CD4-positive, alpha-beta T cell (primary cell): Measurements from ENCODE around the gene MYH7B. TPM values are rescaled to one million over a fixed set of nuclear protein-coding genes. Genes with fewer than 3 reads are reported as not detected.

ENCODE experiments used
- ATAC-seq: fragments of 200-7000 bp; cut with Tn5 transposase; one replicate; pipeline ENCODE4 v1.10.0; 2022; ENCODE audit warnings: mild to moderate bottlenecking; ENCODE audit not compliant: poor library complexity
- CTCF ChIA-PET: fragments of 350-600 bp; sonication (Branson Sonifier 250); formaldehyde crosslinking; loops from one replicate; lab custom pipeline; 2021; ENCODE audit warnings: antibody characterized with exemption, inconsistent platforms; lab: Charles Lee
- POLR2A ChIA-PET: fragments of 350-600 bp; sonication (Branson Sonifier 250); formaldehyde crosslinking; loops from one replicate; lab custom pipeline; 2021; ENCODE audit warnings: antibody characterized with exemption, inconsistent platforms; lab: Charles Lee
- DNase-seq, 14 experiments: peaks; one replicate each; pipeline ENCODE4 v3.0.0-alpha.2; 2013 to 2020; ENCODE audit warnings: mixed read lengths in 2 of 14
- H3K27ac ChIP-seq, 2 donors: one replicate each; pipeline versions ENCODE4 v1.5.1 to v1.7.0; 2013; ENCODE audit warnings: low read length in 2 of 2, low read depth in 1 of 2, mild to moderate bottlenecking in 1 of 2
- H3K27me3 ChIP-seq, 2 experiments: 1 replicate in 1 of 2; 2 replicates in 1 of 2; pipeline versions ENCODE4 v1.6.1 to v1.7.0; 2013; ENCODE audit warnings: low read length in 2 of 2, control low read depth in 1 of 2, mild to moderate bottlenecking in 1 of 2, moderate library complexity in 1 of 2; ENCODE audit not compliant: insufficient read depth in 2 of 2, control insufficient read depth in 1 of 2
- H3K36me3 ChIP-seq: one replicate; pipeline ENCODE4 v1.6.1; 2013; ENCODE audit warnings: low read length, control low read depth; ENCODE audit not compliant: insufficient read depth
- H3K4me1 ChIP-seq: one replicate; pipeline ENCODE4 v1.6.1; 2013; ENCODE audit warnings: low read length, control low read depth; ENCODE audit not compliant: insufficient read depth
- H3K4me3 ChIP-seq: one replicate; pipeline ENCODE4 v1.5.1; 2013; ENCODE audit warnings: mild to moderate bottlenecking, low read length, moderate library complexity
- H3K9me3 ChIP-seq, 2 experiments: 1 replicate in 1 of 2; 2 replicates in 1 of 2; pipeline versions ENCODE4 v1.6.1 to v1.7.0; 2013; ENCODE audit warnings: low read length in 2 of 2, mild to moderate bottlenecking in 2 of 2, control low read depth in 1 of 2, moderate library complexity in 1 of 2; ENCODE audit not compliant: control insufficient read depth in 1 of 2, insufficient read depth in 1 of 2
- H3K27ac Mint-ChIP-seq: one replicate; pipeline ENCODE4 v1.8.0; 2020; ENCODE audit warnings: mixed read lengths
- H3K27me3 Mint-ChIP-seq: one replicate; pipeline ENCODE4 v1.8.0; 2021; ENCODE audit warnings: mixed read lengths
- H3K36me3 Mint-ChIP-seq: one replicate; pipeline ENCODE4 v1.8.0; 2021; ENCODE audit warnings: low read depth, mixed read lengths
- H3K4me1 Mint-ChIP-seq: one replicate; pipeline ENCODE4 v1.8.0; 2021; ENCODE audit warnings: low read depth, mixed read lengths
- H3K4me3 Mint-ChIP-seq: one replicate; pipeline ENCODE4 v1.8.0; 2020; ENCODE audit warnings: mild to moderate bottlenecking, mixed read lengths
- H3K9me3 Mint-ChIP-seq: one replicate; pipeline ENCODE4 v1.8.0; 2020; ENCODE audit warnings: mixed read lengths
- intact Hi-C, 2 experiments: fragments of 100-400 bp; cut with DNase I in 1 of 2; cut with micrococcal nuclease in 1 of 2; formaldehyde crosslinking; loops; one replicate each; pipeline versions ENCODE4 v1.15.1 to v1.9.0; 2023 to 2025; cut with DNase I, micrococcal nuclease
- total RNA-seq, 174 experiments: library from RNA in 2 of 174; stranded (reverse) in 2 of 174; gene quantifications; one replicate each; pipeline ENCODE4 v1.2.3 and lab custom pipeline; 2021 to 2026
- TF ChIP-seq, protein P1 (sequence below): fragments of 200-600 bp; IDR thresholded peaks from one replicate; pipeline ENCODE4 v1.8.0; 2022; ENCODE audit warnings: antibody characterized with exemption, mild to moderate bottlenecking

The MYH7B gene
- total RNA-seq, 2 experiments from 2014 or later = 0.53 to 0.58 TPM

DNA sequence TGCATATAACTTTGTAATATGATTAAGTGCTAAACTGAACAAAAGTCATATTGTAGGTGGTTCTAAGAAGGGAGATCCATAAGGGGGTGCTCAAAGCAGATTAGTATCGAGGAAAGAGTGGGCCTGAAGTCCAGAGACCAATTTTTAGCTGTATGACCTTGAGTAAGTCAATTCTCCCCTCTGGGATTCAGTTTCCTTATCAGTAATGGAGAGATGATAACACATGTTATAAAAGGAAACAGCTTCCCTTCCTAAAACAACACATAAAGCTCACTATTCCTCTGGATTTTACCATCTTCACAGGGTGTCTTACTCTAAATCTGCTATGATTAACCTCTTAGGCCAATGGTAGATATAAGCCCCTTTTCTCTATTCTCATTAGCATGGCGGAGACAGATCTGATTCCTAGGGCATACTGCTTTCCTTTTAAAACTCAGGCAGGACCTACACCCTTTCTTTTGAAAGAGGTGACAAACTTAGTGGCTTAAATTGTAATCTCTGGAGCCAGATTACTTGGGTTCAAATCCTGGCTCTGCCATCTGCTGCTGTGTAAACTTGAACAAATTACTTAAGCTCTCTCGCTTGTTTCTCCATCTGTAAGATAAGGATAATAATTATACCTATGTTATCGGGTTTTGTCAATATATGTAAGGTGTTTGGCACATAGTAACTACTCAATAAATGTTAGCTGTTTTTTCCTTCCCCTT is 39.8 kb upstream of the MYH7B start:
- no peak for DNase-seq
- Histone ChIP-seq H3K4me1 (peaks cover 12% of the 10 kb centered on the region), H3K36me3 (peaks cover 2% of the 10 kb centered on the region), H3K9me3 (no peaks in the 10 kb centered on the region), H3K27me3 (no peaks in the 10 kb centered on the region), H3K4me3 (no peak overlapping the region), H3K27ac (no peak overlapping the region)
- Mint-ChIP-seq H3K9me3 (no peaks in the 10 kb centered on the region), H3K36me3 (peaks cover 20% of the 10 kb centered on the region), H3K27ac (no peak overlapping the region), H3K4me3 (no peak overlapping the region), H3K27me3 (no peaks in the 10 kb centered on the region), H3K4me1 (peaks cover 21% of the 10 kb centered on the region)
- CTCF ChIA-PET = interaction anchor here (1.3 kb wide), 1 partner anchor 35 kb away, joined by 4 read pairs; no protein-coding TSS in a partner anchor
- TF ChIP-seq, protein P1, sequence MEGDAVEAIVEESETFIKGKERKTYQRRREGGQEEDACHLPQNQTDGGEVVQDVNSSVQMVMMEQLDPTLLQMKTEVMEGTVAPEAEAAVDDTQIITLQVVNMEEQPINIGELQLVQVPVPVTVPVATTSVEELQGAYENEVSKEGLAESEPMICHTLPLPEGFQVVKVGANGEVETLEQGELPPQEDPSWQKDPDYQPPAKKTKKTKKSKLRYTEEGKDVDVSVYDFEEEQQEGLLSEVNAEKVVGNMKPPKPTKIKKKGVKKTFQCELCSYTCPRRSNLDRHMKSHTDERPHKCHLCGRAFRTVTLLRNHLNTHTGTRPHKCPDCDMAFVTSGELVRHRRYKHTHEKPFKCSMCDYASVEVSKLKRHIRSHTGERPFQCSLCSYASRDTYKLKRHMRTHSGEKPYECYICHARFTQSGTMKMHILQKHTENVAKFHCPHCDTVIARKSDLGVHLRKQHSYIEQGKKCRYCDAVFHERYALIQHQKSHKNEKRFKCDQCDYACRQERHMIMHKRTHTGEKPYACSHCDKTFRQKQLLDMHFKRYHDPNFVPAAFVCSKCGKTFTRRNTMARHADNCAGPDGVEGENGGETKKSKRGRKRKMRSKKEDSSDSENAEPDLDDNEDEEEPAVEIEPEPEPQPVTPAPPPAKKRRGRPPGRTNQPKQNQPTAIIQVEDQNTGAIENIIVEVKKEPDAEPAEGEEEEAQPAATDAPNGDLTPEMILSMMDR = no peak
- intact Hi-C loops = no loop called here
- no peak for ATAC-seq
- POLR2A ChIA-PET = no interaction called here

DNA sequence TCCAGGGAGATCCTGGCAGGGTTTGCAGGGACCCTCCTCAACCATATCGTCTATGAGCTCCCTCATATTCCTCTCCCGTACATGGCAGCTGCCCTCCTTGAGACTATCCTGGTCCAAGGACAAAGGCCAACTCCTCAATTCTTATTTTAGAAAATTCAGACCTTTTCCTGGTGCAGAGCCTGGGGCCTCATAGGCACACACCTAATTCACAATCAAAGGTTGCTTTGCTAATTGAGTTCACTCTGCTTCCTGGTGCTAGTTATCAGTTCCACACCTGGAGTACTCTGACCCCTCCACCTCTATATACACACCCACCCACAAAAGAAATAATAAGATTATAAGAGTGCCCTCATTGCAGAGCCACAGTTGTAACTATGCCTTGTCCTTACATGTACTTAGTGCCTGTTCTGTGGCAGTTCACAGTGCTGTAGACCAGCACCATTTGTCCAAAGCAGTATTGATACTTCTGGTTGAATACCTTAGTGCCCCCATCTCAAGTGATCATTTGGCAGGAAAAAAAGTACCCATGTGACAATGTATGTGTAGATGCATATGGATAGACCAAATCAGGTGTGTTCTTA is 38.8 kb upstream of the MYH7B start:
- H3K27ac Mint-ChIP-seq = no peak overlapping the region

DNA sequence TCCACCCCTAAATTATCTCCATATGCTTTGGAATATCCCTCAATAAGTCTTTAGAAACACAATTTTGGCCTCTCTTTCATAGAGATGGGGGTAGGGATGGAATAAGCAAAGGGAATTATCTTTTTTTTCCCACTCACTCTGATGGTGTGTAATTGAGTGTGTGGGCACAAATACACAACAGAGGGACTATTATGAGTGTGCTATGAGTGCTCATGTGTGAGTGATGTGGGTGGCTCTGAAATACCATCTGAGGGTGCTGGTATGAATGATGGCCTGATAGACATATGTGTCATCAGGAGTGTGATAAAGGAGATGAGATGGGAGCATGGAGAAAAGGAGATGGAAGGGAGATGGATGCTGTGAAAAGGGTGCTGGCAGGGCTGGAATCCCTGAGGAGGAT is 35.6 kb upstream of the MYH7B start:
- TF ChIP-seq, protein P1 = no peak

More for the DNA sequence above, 38.8 kb upstream of the MYH7B start:
- POLR2A ChIA-PET = no interaction called here
- Mint-ChIP-seq H3K36me3 (peaks cover 24% of the 10 kb centered on the region), H3K4me1 (peaks cover 21% of the 10 kb centered on the region), H3K27me3 (no peaks in the 10 kb centered on the region), H3K9me3 (no peaks in the 10 kb centered on the region), H3K4me3 (no peak overlapping the region)
- CTCF ChIA-PET = interaction anchor here (1.3 kb wide), 1 partner anchor 36 kb away, joined by 4 read pairs; no protein-coding TSS in a partner anchor
- no peaks in the 10 kb centered on the region for H3K27me3 ChIP-seq
- TF ChIP-seq, protein P1 = no peak
- no peaks in the 10 kb centered on the region for H3K9me3 ChIP-seq
- H3K4me1 ChIP-seq = peaks cover 12% of the 10 kb centered on the region
- ATAC-seq (no peak), DNase-seq (no peak)
- H3K4me3 ChIP-seq = no peak overlapping the region
- H3K27ac ChIP-seq = no peak overlapping the region
- intact Hi-C loops = no loop called here
- H3K36me3 ChIP-seq = peaks cover 9% of the 10 kb centered on the region

More for the DNA sequence above, 35.6 kb upstream of the MYH7B start:
- H3K9me3 ChIP-seq = no peaks in the 10 kb centered on the region
- DNase-seq (no peak), ATAC-seq (no peak)
- peaks cover 12% of the 10 kb centered on the region for H3K4me1 ChIP-seq
- peaks cover 21% of the 10 kb centered on the region for H3K4me1 Mint-ChIP-seq
- H3K27ac ChIP-seq = no peak overlapping the region
- H3K27me3 Mint-ChIP-seq = no peaks in the 10 kb centered on the region
- ChIA-PET CTCF (no interaction called here), POLR2A (no interaction called here)
- H3K4me3 ChIP-seq = no peak overlapping the region
- no peaks in the 10 kb centered on the region for H3K27me3 ChIP-seq
- peaks cover 22% of the 10 kb centered on the region for H3K36me3 Mint-ChIP-seq
- no peak overlapping the region for H3K27ac Mint-ChIP-seq
- H3K36me3 ChIP-seq = peaks cover 21% of the 10 kb centered on the region
- no peaks in the 10 kb centered on the region for H3K9me3 Mint-ChIP-seq
- H3K4me3 Mint-ChIP-seq = no peak overlapping the region
- intact Hi-C loops = no loop called here
